ENCODE measurements around the gene FAM107B.
"Not testable (repeated sequence)": the region's sequence is repeated elsewhere in the genome, so short reads cannot be mapped to it uniquely, and the experiment has no call there.

Gene FAM107B

DNA sequence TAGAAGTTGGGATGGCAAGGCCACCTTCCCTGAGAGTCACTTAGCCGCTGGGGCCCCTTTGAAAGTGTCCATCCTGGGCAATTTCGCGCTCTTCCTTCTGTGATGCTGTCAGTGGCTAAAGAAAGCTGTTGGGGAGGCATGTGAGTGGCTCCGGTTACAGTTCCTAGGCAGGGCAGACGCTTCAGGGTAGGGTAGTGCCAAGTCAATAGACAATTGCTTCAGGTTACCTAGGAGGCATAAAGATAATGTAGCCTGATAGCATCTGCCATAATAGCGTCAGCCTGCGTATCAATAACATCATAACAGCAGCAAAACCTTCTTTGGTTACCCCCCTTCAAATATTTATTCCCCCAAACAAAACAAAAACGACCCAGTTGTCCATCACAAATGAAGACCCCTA lies at the start of gene FAM107B:
Gene FAM107B (minus strand): TSS at position 101 of the 400 bp plus-strand sequence. CDS start 234 bp downstream, outside the sequence.
- in situ Hi-C loops (cut with MboI; ENCODE audit: low sequenced_read_pairs): no loop called here

DNA sequence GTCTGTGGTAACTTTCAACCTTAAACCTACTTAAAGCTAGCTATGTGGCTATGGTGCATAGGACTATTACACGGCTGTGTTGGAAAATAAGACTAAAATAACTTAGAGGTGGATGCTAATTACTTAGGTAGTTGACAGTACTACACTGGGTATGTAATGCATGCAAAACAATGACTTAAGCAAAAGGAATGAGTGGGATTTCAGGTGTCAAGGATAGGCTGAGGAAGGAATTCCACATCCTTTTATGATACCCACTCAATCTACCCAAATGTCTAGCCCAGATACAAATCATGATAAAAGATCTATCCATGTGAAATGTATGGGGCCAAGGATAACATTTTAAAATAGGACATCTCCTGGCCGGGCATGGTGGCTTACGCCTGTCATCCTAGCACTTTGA lies 49.3 kb upstream of the FAM107B start:
- in situ Hi-C loops (cut with MboI; ENCODE audit: low sequenced_read_pairs): no loop called here

DNA sequence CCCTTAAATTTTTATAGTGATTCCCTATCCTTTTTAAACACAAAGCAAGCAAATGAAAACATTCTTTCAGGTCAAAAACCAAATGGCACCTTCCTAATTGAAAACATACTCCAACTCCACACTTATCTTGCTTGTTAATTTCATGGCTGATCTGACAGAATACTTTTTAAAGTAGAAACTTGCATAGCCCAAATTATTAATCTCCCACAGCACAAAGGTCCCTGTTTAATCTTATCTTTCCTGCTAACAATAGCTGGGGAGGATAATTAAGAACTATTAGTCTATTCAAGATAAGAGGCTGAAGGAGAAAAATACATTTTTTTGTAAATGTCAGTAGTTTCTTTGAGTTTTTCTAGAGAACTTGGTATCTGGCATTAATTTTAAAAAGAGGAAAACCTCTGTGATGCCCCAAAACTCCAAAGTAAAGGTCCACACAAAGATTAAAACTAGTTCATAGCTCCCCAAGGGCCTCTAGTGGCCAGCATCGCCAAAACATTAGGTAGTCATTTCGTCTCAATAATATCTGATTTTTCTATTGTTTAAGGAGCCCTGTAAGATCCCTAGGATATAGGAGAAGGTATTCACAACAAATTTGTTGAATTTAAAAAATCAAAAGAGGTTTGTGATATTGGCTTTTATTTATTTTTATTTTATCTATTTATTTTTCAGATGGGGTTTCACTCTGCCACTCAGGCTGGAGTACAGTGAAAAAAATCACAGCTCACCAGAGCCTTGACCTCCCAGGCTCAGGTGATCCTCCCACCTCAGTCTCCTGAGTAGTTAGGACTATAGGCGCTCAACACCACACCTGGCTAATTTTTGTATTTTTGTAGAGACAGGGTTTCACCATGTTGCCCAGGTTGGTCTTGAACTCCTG lies 48.4 kb upstream of the FAM107B start:
- in situ Hi-C loops (cut with MboI; ENCODE audit: low sequenced_read_pairs): no loop called here

DNA sequence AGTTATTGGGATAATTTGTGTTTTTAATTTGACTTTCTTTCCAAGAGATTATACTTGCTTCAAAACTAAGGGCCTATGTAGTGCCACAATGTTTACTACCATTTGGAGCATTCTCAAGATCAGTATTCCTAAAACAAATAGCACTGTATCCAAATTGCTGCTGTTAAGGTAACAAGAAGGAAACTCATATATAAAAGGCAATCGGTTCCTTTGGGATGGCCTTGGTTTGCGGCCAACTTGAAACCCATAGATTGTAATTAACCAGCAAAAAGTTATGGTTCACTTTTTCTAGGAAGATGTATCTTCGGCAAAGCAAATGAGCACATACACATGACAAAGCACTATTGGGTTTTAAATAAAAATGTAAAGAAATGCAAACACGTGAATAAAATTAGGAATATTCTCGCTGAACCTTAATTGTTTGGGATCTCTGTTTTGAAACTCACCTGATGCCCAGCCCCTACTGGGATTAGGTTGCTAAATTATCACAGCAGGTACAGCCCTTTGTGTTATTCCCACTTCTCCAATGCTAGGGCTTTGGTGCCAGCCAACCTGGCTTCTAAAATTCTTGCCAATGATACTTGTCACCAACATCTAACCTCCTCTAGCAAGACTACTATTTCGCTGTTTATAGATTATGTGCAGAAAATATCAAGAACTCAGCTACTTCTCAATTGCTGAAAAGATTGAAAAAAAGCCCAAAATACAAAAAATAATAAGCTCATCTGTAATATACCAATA lies 47.1 kb upstream of the FAM107B start:
- in situ Hi-C loops (cut with MboI; ENCODE audit: low sequenced_read_pairs): no loop called here

DNA sequence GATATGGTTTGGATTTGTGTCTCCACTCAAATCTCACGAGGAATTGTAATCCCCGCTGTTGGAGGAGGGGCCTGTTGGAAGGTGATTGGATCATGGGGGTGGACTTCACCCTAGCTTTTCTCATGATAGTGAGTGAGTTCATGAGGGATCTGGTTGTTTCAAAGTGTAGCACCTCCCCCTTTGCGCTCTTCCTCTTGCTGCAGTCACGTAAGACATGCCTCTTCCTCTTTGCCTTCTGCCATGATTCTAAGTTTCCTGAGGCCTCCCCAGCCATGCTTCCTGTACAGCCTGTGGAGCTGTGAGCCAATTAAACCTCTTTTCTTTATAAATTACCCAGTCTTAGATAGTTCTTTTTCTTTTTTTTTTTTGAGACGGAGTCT lies 46.1 kb upstream of the FAM107B start:
- in situ Hi-C loops (cut with MboI; ENCODE audit: low sequenced_read_pairs): no loop called here

DNA sequence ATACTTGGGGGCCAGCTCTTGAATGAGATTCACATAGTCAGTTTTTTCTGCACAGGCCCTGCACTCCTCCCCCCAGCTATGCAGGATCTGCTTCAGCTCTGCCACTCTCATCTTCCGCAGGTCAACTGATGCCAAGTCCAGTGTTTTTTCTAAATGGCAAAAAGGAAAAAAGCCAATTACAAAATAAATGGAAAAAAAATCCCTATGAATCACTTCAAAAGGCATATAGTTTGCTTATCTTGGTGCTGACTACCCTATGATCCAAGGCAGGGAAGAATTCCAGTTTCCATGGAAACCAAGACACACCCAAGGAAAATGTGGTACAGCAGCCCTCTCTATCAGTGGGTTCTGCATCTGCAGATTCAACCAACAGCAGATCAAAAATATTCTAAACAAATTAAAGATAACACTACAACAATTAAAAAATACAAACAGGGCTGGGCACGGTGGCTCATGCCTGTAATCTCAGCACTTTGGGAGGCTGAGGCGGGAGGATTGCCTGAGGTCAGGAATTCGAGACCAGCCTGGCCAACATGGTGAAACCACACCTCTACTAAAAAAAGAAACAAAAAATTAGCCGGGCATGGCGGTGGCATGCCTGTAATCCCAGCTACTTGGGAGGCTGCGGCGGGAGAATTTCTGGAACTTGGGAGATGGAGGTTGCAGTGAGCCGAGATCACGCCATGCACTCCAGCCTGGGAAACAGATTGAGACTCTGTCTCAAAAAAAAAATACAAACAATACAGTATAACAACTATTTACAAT lies 45.5 kb upstream of the FAM107B start:
- in situ Hi-C loops (cut with MboI; ENCODE audit: low sequenced_read_pairs): no loop called here

DNA sequence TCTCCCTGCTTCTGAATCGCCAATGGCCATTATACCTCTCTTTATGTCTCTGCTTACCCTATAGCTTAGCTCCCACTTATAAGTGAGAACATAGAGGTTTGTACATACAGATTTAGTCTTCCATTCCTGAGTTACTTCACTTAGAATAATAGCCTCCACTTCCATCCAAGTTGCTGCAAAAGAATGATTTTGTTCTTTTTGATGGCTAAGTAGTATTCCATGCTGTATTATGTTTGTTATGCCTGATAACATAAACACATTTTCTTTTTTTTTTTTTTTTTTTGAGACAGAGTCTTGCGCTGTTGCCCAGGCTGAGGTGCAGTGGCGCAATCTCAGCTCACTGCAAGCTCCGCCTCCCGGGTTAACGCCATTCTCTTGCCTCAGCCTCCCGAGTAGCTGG lies 42.0 kb upstream of the FAM107B start:
- in situ Hi-C loops (cut with MboI; ENCODE audit: low sequenced_read_pairs): not testable (repeated sequence)

DNA sequence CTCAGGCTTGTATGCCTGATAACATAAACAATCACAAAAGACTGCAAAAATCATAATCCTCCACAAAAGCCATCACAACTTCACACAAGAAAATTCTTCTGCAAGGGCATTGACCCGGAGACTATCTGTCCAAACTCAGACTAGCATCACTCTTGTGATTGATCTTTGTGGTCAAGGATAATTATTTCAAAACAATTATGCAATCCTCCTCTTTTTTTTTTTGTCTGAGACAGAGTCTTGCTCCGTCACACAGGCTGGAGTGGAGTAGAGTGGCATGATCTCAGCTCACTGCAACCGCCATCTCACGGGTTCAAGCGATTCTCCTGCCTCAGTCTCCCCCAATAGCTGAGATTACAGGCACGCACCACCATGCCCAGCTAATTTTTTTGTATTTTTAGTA lies 41.0 kb upstream of the FAM107B start:
- in situ Hi-C loops (cut with MboI; ENCODE audit: low sequenced_read_pairs): no loop called here

DNA sequence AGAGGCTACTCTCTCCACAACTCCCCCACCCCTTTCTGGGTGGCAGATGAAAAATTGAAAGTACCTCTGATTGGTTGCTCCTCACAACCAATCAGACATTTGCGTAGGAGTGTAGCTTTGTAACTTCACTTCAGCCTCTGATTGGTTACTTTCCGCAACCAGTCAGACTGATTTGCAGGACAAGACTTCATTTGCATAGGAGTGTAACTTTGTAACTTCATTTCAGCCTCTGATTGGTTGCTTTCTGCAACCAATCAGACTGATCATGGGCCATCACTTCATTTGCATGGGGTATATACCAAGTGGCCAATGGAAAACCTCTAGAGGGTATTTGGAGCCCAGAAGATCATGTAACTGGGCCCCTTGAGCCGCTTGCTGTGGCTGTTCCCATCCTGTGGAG lies 37.6 kb upstream of the FAM107B start:
- in situ Hi-C loops (cut with MboI; ENCODE audit: low sequenced_read_pairs): no loop called here

DNA sequence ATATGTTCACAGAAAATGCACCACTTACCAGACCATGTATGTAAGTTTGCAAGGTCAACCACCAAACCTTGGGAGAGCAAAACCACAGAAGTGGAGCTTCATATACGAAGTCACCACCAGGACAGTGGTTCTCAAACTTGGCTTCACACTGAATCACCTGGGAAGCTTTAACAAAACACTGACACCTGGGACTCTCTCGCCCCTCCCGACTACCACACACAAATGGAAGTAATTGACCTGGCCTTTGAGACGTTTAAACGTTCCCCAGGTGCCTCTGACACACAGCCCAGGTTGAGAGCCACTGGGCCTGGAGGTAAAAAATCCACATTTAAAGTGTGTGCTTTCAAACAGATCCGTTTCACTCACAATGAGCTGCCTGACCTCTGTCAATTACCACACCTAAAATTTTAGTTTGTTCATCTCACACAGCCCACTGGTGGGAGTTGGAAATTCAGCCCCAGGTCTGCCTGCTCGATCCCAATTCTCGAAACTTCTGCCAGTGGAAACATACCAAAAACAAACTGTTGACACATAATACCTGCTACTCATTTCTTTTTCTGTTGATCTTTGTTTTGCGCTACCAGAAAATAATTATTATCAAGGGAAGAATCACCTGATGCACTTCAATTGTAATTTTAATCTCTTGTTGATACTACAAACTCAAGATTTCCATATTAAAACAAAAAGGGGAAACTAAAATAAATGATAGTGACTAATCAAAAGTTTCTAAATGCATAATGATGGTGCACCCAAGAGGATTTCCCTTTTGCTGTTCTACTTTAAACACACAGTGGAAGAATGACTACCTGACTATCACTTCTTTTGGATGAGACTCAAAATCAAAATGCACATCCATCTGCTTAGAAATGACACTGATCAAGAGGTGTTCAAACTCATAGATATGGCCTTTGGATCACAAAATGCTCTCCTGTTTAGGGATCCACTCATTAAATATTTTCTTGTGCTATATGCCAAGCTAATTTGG lies 36.6 kb upstream of the FAM107B start:
- in situ Hi-C loops (cut with MboI; ENCODE audit: low sequenced_read_pairs): no loop called here

DNA sequence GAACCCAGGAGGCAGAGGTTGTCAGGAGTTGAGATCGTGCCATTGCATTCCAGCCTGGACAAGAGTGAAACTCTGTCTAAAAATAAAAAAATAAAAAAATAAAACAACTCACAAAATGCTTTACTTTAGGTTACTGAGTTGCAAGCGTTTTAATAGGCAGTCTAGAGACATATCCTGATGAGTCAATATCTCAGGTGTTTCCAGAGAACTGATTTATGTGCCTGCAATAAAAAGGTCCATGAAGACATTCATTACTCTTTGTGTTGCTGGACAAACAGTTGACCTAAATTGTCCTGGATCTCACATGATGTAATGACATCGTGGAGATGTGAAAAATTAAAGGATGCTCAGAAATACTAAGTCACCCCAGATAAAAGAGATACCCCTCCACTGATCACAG lies 31.6 kb upstream of the FAM107B start:
- in situ Hi-C loops (cut with MboI; ENCODE audit: low sequenced_read_pairs): no loop called here

DNA sequence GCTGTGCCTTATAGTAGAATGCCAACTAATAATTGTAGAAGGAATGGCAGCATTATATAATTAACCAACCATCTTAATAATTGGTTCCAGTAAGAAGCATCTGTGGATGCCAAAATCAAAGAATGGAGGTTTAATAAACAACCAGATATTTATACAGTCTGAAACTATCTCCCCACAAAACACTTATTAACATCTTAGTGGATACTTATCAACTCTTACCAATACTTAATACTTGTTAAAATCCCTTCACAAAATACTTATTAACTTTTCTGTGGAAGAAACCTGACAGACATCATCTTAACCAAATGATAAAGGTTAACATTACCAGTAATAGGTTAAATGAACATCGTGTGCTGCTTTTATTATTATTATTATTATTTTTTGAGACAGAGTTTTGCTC lies 29.1 kb upstream of the FAM107B start:
- in situ Hi-C loops (cut with MboI; ENCODE audit: low sequenced_read_pairs): no loop called here

DNA sequence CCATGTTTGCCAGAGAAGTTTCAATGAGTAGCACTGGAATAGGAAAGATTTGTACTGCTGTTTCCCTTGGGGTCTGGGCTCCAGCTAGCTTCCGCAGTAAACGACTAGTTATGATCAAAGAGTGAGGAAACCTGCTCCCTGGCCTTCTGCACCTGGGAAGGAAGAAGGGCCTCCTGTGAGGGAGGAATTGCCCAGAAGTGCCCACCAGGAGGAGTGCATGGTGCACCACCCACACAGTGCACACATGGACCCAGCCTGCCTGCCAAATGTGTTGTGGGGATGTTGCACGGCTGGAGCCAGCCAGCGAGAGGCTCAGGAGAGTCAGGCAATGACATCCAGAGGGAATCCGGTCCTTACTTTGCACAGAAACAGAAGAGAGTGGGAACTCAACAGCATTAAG lies 27.0 kb upstream of the FAM107B start:
- in situ Hi-C loops (cut with MboI; ENCODE audit: low sequenced_read_pairs): no loop called here

DNA sequence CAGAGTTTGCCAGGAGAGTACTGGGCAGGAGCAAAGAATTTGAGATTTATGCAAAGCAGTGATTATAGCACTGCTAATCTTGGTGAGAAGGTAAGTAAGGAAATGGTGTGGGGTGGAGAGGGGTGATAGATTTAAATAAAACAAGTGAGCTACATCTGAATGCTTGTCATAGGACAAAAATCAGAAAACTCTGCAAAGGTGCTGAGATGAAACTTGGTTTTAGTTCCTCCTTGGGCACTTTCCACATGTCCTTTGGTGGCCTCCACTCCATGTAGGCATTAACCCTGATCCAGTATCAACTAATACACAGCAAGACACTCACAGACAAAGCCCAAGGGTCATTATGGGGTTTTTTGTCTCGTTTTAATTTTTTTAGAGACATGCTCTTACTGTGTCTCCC lies 25.7 kb upstream of the FAM107B start:
- in situ Hi-C loops (cut with MboI; ENCODE audit: low sequenced_read_pairs): no loop called here

DNA sequence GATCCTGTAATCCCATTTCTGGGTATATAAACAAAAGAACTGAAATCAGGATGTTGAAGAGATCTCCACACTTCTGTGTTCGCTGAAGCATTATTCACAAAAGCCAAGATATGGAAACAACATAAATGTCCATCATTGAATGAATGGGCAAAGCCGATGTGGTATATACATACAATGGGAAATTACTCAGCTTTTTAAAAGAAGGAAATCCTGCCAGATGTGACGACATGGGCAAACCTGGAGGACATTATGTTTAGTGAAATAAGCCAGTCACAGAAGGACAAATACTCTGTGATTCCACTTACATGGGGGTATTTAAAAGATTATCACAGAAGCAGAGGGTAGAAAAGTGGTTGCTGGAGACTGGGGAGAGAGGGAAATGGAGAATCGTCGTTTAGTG lies 23.9 kb upstream of the FAM107B start:
- in situ Hi-C loops (cut with MboI; ENCODE audit: low sequenced_read_pairs): no loop called here

DNA sequence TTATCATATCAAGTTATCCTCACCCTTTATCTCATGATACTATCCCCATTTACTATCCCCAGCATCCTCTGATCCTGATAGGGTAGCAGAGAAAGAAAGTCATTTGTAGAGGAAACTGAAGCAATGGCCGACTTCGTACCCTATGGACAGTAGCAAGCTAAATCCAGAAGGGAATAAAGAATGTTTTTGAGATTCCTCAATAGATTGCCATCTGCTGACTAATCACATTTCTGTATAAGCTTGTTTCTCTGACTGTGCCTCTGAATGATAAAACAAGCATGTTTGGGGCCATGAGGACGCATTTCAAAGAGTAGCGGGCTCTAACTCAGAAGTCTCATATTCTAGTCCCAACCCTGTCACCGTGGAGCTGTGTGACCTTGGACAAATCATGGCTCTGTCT lies 13.2 kb upstream of the FAM107B start:
- in situ Hi-C loops (cut with MboI; ENCODE audit: low sequenced_read_pairs): no loop called here

DNA sequence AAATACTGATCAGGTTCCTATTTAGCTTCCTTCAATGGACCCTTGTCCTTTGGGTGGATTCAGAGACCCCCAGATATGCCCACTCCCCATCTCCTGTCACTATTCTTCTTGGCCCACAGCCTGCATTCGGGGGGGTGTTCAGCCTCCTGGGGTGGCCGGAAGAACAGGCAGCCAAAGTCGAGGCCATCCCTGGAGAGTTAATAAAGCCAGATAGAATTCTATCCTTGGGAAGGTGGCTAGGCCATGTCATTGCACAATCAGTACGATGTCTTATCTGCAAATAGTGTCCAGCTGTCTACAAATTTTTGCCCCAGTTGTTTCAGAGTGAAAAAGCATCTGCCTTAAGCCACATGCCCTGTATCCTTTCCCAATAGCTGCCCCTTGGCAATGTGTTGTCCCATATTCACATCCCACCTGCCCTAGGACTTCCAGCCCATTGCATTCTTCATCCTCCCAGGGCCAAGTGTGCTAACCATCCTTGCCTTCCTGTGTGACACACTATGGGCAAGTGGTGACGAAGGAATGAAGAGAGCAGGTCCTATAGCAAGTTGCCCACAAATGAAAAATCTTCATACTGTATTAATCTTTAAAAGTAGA lies 9.9 kb upstream of the FAM107B start:
- in situ Hi-C loops (cut with MboI; ENCODE audit: low sequenced_read_pairs): no loop called here

DNA sequence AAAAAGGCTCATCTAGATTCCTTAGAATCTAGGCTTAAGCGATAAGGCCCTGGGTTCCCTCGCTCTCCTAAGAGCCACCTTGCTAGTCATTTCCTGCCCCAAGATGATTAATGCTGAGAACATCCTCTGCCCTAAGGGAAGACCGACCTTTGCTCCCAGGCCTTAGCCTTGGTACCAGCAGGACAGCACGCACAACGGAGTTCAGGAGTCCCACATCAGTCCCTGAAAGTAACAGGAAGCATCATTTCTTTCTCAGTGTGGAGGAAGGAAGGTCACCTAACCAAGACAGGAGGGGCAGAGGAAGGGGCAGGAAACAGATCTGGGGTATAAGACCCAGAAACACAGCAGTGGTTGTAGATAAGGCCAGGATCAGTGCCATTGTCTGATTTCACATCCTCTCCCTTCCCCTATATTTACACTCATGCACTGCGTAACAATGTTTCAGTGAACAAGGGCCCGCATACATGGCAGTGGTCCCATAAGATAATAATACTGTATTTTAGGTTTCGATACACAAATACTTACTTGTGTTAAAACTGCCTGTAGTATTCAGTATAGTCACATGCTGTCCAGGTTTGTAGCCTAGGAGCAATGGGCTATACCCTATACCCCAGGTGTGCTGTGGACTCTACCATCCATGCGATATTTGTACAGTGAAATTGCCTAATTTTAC lies 8.1 kb upstream of the FAM107B start:
- in situ Hi-C loops (cut with MboI; ENCODE audit: low sequenced_read_pairs): no loop called here

DNA sequence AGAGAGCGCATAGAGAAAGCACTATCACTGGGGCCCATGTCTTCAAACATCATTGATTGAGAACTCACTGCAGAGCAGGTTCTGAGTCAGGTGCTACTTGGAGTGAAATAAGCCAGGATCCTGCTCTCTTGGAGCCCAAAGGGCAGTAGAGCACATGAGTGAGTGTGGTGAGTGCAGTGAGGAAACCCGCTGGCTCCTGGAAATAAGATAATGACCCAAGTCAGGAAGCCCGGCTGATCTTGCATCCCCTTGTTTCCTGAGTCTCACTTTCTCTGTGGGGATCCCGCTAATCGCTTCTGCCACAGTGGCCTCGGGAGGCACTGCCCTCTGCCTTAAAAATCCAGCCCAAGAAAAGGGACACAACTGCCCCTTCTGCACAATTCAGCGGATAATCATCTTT lies 7.1 kb upstream of the FAM107B start:
- in situ Hi-C loops (cut with MboI; ENCODE audit: low sequenced_read_pairs): no loop called here
